ENCODE measurements around the gene RPL12. TPM values are rescaled to one million over a fixed set of nuclear protein-coding genes. Genes with fewer than 3 reads are reported as not detected.

Gene RPL12
- total and polyA plus RNA-seq, 9 of the 15 experiments (the other 6 are each of a cell fraction or from before 2014, with no cell fraction given): 1,614 to 4,558 (median 2,531) TPM

DNA sequence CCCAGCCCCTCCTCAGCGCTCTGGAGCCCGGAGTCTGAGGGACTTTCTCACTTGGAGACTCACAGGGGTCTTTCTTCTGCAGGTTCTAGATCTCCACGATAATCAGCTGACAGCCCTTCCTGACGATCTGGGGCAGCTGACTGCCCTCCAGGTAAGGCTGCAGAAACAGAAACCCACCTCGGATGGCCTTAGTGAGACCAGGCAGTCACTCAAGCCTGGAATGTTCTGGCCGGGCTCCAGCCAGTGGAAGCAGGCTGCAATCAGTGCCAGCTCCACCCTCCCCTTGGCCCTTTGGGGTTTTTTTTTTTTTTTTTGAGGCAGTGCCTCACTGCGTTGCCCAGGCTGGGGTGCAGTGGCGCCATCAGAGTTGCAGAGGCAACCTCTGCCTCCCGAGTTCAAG, 7.7 kb upstream of the RPL12 start (continued):
- TF ChIP-seq, protein P1, sequence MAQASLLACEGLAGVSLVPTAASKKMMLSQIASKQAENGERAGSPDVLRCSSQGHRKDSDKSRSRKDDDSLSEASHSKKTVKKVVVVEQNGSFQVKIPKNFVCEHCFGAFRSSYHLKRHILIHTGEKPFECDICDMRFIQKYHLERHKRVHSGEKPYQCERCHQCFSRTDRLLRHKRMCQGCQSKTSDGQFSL (CRISPR knock-in tag; IDR thresholded peaks at IDR 0.05): no peak
- TF ChIP-seq, protein P1 (tag; IDR thresholded peaks at IDR 0.05): no peak
- TF ChIP-seq POLR3G (IDR thresholded peaks at IDR 0.05; ENCODE audit: extremely low read depth, insufficient read length, insufficient replicate concordance) (no peak), SMAD4 (CRISPR knock-in tag; conservative IDR thresholded peaks at IDR 0.05) (no peak), KAT8 (IDR thresholded peaks at IDR 0.05; ENCODE audit: low read depth) (no peak)
- TF ChIP-seq, protein P2, sequence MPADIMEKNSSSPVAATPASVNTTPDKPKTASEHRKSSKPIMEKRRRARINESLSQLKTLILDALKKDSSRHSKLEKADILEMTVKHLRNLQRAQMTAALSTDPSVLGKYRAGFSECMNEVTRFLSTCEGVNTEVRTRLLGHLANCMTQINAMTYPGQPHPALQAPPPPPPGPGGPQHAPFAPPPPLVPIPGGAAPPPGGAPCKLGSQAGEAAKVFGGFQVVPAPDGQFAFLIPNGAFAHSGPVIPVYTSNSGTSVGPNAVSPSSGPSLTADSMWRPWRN (IDR thresholded peaks at IDR 0.05; ENCODE audit: low read depth): no peak

DNA sequence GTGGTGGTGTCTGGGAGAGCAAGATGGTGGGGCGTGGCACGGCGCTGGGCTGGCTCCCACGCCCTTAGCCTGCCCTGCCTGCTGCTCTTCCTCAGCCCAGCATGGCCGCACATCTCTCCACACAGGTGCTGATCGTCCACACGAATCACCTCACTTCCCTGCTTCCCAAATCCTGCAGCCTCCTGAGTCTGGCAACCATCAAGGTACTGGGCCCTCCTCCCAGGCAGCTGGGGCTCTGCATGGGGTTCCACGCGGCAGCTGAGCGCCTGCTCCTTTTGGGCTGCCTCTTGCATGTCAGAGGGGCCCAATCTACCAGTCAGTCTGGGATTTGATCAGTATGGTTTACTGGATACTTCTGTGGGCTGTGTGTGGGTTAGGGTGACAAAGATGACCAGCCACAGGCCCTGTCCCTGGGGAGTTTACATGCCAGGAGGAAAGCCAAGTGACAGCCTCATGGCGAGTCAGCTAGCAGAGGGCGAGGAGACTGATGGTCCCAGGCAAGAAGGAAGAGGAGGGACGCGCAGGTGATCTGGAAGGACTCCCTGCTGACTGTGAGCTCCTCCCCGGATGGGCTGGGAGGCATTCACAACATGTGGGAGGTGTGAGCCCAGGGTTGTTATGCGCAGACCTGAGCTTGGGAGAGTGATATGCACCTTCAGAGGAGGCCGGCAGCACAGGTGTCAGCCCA, 6.1 kb upstream of the RPL12 start:
- Histone ChIP-seq H3K4me2 (ENCODE audit: insufficient read depth, low read length) (no peak overlapping the region), H3K36me3 (ENCODE audit: control insufficient read depth, insufficient read depth, low read length) (peaks cover 35% of the 10 kb centered on the region; the same call in 2 of the 3 replicates), H3K4me1 (replicated peaks in 1 of 2; ENCODE audit: control insufficient read depth in 2 of 2, insufficient read depth in 2 of 2, low read length in 2 of 2) (peaks cover 12 to 14% of the 10 kb centered on the region in 2 experiments; a peak in 4 of 5 replicates), H3K9me3 (replicated peaks; ENCODE audit: control insufficient read depth, insufficient read depth, low read depth, low read length) (no peaks in the 10 kb centered on the region), H4K20me1 (replicated peaks; ENCODE audit: control insufficient read depth, insufficient read depth, low read length) (no peaks in the 10 kb centered on the region), H3K4me3 (no peak overlapping the region), H2AFZ (ENCODE audit: low read depth, low read length) (no peak overlapping the region), H3K27me3 (ENCODE audit: control insufficient read depth in 2 of 2, insufficient read depth in 2 of 2, low read length in 2 of 2) (no peaks in the 10 kb centered on the region), H3K27ac (ENCODE audit: extremely low read depth, low read depth, low read length) (no peak overlapping the region), H3K9me1 (ENCODE audit: control insufficient read depth, insufficient read depth, low read length) (peaks cover 3% of the 10 kb centered on the region), H3K9ac (ENCODE audit: insufficient read depth in 1 of 2, low read depth in 2 of 2, low read length in 2 of 2) (peak overlapping the region in 1 of 2 experiments; percentile 56; a peak in 1 of 4 replicates), H3K79me2 (ENCODE audit: control insufficient read depth, insufficient read depth, low read length) (peaks cover 5% of the 10 kb centered on the region; the same call in 2 of the 3 replicates)
- intact Hi-C loops (cut with micrococcal nuclease): no loop called here
- FAIRE-seq: no peak
- ChIA-PET CTCF (ENCODE audit: low intra/inter-chr PET ratio) (no interaction called here), POLR2A (interaction anchor here (0.5 kb wide), 1 partner anchor 11 kb away, joined by 3 read pairs; no protein-coding TSS in a partner anchor)
- ATAC-seq: no peak
- BruUV-seq (replicated peaks): no TSS peak
- 79% methylated on average over 14 of the region's 17 CpGs for WGBS (ENCODE audit: insufficient coverage, low coverage, missing lambda C conversion rate)
- in situ Hi-C loops (cut with MboI): no loop called here
- no peak for DNase-seq (ENCODE audit: extremely low read depth in 1 of 4, low spot score in 3 of 4)
- TF ChIP-seq SMARCB1 (IDR thresholded peaks at IDR 0.05; ENCODE audit: insufficient read length, low read depth): no peak
- TF ChIP-seq, protein P3, sequence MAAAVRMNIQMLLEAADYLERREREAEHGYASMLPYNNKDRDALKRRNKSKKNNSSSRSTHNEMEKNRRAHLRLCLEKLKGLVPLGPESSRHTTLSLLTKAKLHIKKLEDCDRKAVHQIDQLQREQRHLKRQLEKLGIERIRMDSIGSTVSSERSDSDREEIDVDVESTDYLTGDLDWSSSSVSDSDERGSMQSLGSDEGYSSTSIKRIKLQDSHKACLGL (CRISPR knock-in tag; IDR thresholded peaks at IDR 0.05; ENCODE audit: borderline replicate concordance, poor library complexity, severe bottlenecking): no peak
- TF ChIP-seq, protein P4, sequence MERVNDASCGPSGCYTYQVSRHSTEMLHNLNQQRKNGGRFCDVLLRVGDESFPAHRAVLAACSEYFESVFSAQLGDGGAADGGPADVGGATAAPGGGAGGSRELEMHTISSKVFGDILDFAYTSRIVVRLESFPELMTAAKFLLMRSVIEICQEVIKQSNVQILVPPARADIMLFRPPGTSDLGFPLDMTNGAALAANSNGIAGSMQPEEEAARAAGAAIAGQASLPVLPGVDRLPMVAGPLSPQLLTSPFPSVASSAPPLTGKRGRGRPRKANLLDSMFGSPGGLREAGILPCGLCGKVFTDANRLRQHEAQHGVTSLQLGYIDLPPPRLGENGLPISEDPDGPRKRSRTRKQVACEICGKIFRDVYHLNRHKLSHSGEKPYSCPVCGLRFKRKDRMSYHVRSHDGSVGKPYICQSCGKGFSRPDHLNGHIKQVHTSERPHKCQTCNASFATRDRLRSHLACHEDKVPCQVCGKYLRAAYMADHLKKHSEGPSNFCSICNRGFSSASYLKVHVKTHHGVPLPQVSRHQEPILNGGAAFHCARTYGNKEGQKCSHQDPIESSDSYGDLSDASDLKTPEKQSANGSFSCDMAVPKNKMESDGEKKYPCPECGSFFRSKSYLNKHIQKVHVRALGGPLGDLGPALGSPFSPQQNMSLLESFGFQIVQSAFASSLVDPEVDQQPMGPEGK (CRISPR knock-in tag; IDR thresholded peaks at IDR 0.05; ENCODE audit: borderline replicate concordance): no peak
- no peak for TF ChIP-seq ZC3H8 (IDR thresholded peaks at IDR 0.05)
- TF ChIP-seq, protein P5, sequence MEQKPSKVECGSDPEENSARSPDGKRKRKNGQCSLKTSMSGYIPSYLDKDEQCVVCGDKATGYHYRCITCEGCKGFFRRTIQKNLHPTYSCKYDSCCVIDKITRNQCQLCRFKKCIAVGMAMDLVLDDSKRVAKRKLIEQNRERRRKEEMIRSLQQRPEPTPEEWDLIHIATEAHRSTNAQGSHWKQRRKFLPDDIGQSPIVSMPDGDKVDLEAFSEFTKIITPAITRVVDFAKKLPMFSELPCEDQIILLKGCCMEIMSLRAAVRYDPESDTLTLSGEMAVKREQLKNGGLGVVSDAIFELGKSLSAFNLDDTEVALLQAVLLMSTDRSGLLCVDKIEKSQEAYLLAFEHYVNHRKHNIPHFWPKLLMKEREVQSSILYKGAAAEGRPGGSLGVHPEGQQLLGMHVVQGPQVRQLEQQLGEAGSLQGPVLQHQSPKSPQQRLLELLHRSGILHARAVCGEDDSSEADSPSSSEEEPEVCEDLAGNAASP (IDR thresholded peaks at IDR 0.05): no peak
- no peak for TF ChIP-seq HDAC1 (IDR thresholded peaks at IDR 0.05)
- TF ChIP-seq RFX5 (IDR thresholded peaks at IDR 0.05; ENCODE audit: low read depth, low read length): no peak

Data from K562 (cell line).